Breast epithelium (tissue), 4 donors: ENCODE measurements around the gene EEF1A2. TPM values are rescaled to one million over a fixed set of nuclear protein-coding genes. Genes with fewer than 3 reads are reported as not detected.

ENCODE experiments used
- DNase-seq, 2 donors: peaks; one replicate each; pipeline ENCODE4 v3.0.0-alpha.2; 2019; ENCODE audit warnings: low spot score in 2 of 2
- H3K27ac ChIP-seq, 2 donors: fragments of 200-600 bp; sonication (generic) in 1 of 2; one replicate each; pipeline ENCODE4 v1.5.1; 2016 to 2019; ENCODE audit warnings: mild to moderate bottlenecking in 1 of 2
- H3K27me3 ChIP-seq, 2 donors: fragments of 200-600 bp; sonication (generic) in 1 of 2; one replicate each; pipeline versions ENCODE4 v1.5.1 to v1.6.0; 2017 to 2019; ENCODE audit warnings: control low read depth in 1 of 2, mild to moderate bottlenecking in 1 of 2
- H3K36me3 ChIP-seq: fragments of 200-600 bp; one replicate; pipeline ENCODE4 v1.5.1; 2019
- H3K4me1 ChIP-seq, 2 donors: fragments of 200-600 bp; sonication (generic); one replicate each; pipeline ENCODE4 v1.5.1; 2016 to 2019; ENCODE audit warnings: control low read depth in 1 of 2
- H3K4me3 ChIP-seq, 3 donors: fragments of 200-600 bp; sonication (generic); 1 replicate in 2 of 3; 2 replicates in 1 of 3; pipeline ENCODE4 v1.5.1; 2016 to 2019; ENCODE audit warnings: mild to moderate bottlenecking in 3 of 3, moderate library complexity in 2 of 3
- H3K9me3 ChIP-seq, 2 donors: fragments of 200-600 bp; sonication (generic) in 1 of 2; one replicate each; pipeline ENCODE4 v1.5.1; 2016 to 2019; ENCODE audit warnings: control low read depth in 1 of 2
- CTCF ChIP-seq, 3 donors: fragments of 450-650 bp; IDR thresholded peaks; one replicate each; pipeline ENCODE4 v1.5.1; 2016 to 2017; ENCODE audit warnings: antibody characterized with exemption in 3 of 3, mild to moderate bottlenecking in 3 of 3, moderate library complexity in 3 of 3
- POLR2A ChIP-seq: fragments of 450-650 bp; IDR thresholded peaks from one replicate; pipeline ENCODE4 v1.6.1; 2016; ENCODE audit warnings: antibody characterized with exemption, mild to moderate bottlenecking, moderate library complexity
- POLR2AphosphoS5 ChIP-seq, 3 donors: sonication (generic); formaldehyde crosslinking; IDR thresholded peaks; one replicate each; pipeline ENCODE4 v1.6.1; 2017; ENCODE audit warnings: antibody characterized with exemption in 3 of 3
- intact Hi-C: fragments of 100-400 bp; cut with DNase I; formaldehyde crosslinking; loops from one replicate; pipeline ENCODE4 v1.15.1; 2023; ENCODE audit warnings: low total_unique reads
- total RNA-seq, 3 donors: library from RNA; depleted of rRNA; stranded (reverse); fragments of >200 nt; gene quantifications; one replicate each; pipeline ENCODE4 v1.1.0, GENCODE V29; 2016

Gene EEF1A2
- total RNA-seq, 3 donors from 2014 or later = 0.48 to 20.6 (median 4.8) TPM

- TF ChIP-seq POLR2A (no peak), POLR2AphosphoS5 (IDR thresholded peaks at IDR 0.05) (no peak), CTCF (IDR thresholded peaks at IDR 0.05) (no peak)
- H3K27ac ChIP-seq = peak overlapping the region; percentile 84 to 85
- H3K4me1 ChIP-seq = peaks cover 10 to 17% of the 10 kb centered on the region in 2 donors
- no peaks in the 10 kb centered on the region for H3K36me3 ChIP-seq
- no peaks in the 10 kb centered on the region for H3K9me3 ChIP-seq
- intact Hi-C loops = loop anchor here (5.0 to 10.0 kb wide), 2 partner anchors 98 to 436 kb away; no protein-coding TSS in a partner anchor
- peak overlapping the region in 2 of 3 donors; percentile 37 to 53 for H3K4me3 ChIP-seq
- H3K27me3 ChIP-seq = peaks cover 4 to 10% of the 10 kb centered on the region in 2 donors
- DNase-seq = peak; percentile 51 to 82
Measured at GRCh38 chr20:63536241-63536977, 37.5 kb upstream of the EEF1A2 start.

DNA sequence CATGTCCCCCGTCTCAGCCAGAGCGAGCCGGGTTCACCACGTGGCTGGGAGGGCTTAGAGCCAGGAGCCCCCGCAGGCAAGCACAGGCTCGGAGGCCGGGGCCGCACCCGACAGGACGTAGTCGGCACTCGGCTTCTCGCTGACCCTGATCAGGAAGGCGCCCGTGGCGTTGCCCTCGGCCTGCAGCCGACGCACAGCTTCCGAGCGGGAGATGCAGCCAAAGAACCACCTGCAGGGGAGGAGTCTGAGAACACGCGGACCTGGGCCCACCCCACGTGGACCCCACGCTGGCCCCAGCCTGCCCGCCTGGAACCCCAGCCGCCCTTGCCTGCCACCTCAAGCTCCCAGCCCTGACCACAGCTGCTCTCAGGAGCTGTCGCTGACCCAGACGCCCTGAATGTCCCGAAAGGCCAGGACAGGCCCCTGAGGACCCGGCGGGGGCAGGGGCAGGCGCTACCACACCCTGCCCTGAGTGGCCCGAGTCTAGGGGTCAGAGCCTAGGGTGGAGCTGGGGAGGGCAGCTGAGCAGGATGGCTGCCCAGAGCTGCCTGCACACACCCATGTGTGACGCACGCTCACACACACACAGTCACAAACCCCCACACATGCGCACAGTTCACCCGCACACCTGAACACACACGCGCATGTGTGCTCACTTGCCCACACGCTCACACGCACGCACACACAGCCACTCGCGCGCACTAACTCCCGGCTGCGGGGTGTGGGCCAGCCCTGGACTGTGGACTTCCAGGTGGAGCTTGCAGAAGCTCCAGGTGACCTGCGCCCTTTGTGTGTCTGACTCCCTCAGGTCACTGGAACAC lies 36.2 kb upstream of the EEF1A2 start:
- H3K27me3 ChIP-seq = peaks cover 7 to 10% of the 10 kb centered on the region in 2 donors
- intact Hi-C loops = loop anchor here (5.0 to 10.0 kb wide), 2 partner anchors 100 to 437 kb away; no protein-coding TSS in a partner anchor
- no peak for TF ChIP-seq CTCF (IDR thresholded peaks at IDR 0.05)
- no peak for TF ChIP-seq POLR2A
- no peak for TF ChIP-seq POLR2AphosphoS5 (IDR thresholded peaks at IDR 0.05)
- H3K9me3 ChIP-seq = no peaks in the 10 kb centered on the region
- peaks cover 10 to 17% of the 10 kb centered on the region in 2 donors for H3K4me1 ChIP-seq
- no peaks in the 10 kb centered on the region for H3K36me3 ChIP-seq
- H3K27ac ChIP-seq = no peak overlapping the region
- DNase-seq = no peak
- H3K4me3 ChIP-seq = peak overlapping the region in 1 of 3 donors; percentile 48

- no peaks in the 10 kb centered on the region for H3K9me3 ChIP-seq
- H3K27ac ChIP-seq = no peak overlapping the region
- no peaks in the 10 kb centered on the region for H3K36me3 ChIP-seq
- DNase-seq = no peak
- peaks cover 10 to 17% of the 10 kb centered on the region in 2 donors for H3K4me1 ChIP-seq
- peaks cover 7 to 10% of the 10 kb centered on the region in 2 donors for H3K27me3 ChIP-seq
- TF ChIP-seq POLR2AphosphoS5 (IDR thresholded peaks at IDR 0.05) = no peak
- TF ChIP-seq POLR2A = no peak
- no peak for TF ChIP-seq CTCF (IDR thresholded peaks at IDR 0.05)
- peak overlapping the region in 2 of 3 donors; percentile 11 to 48 for H3K4me3 ChIP-seq
- intact Hi-C loops = loop anchor here (10.0 kb wide), 1 partner anchor 100 kb away; no protein-coding TSS in a partner anchor
Measured at GRCh38 chr20:63534427-63534830, 35.5 kb upstream of the EEF1A2 start.

- Histone ChIP-seq H3K36me3 (no peaks in the 10 kb centered on the region), H3K27ac (peak overlapping the region in 1 of 2 donors; percentile 12), H3K4me3 (peak overlapping the region in 2 of 3 donors; percentile 11 to 48), H3K27me3 (peaks cover 7 to 10% of the 10 kb centered on the region in 2 donors), H3K9me3 (no peaks in the 10 kb centered on the region), H3K4me1 (peaks cover 10 to 12% of the 10 kb centered on the region in 2 donors)
- intact Hi-C loops = loop anchor here (10.0 kb wide), 1 partner anchor 101 kb away; no protein-coding TSS in a partner anchor
- DNase-seq = no peak
- TF ChIP-seq CTCF (IDR thresholded peaks at IDR 0.05) (no peak), POLR2A (no peak), POLR2AphosphoS5 (IDR thresholded peaks at IDR 0.05) (no peak)
Measured at GRCh38 chr20:63533871-63534393, 35.0 kb upstream of the EEF1A2 start.
